Omental fat pad (tissue), 4 donors: ENCODE data around the gene FBXL7. TPM values are rescaled to one million over a fixed set of nuclear protein-coding genes. Genes with fewer than 3 reads are reported as not detected.

Source experiments
- ATAC-seq: fragments of 150-250 bp; one replicate; pipeline ENCODE4 v1.9.1; 2016; ENCODE audit warnings: mild to moderate bottlenecking, moderate library complexity; ENCODE audit not compliant: low FRiP score
- DNase-seq: peaks from one replicate; pipeline ENCODE4 v3.0.0-alpha.2; 2019; ENCODE audit warnings: low spot score
- total RNA-seq, 4 donors: library from RNA; depleted of rRNA; stranded (reverse); fragments of >200 nt; gene quantifications; one replicate each; pipeline ENCODE4 v1.1.0, GENCODE V29; 2016
- TF ChIP-seq, protein P1 (sequence below), 3 donors: fragments of 450-650 bp; IDR thresholded peaks; one replicate each; pipeline ENCODE4 v1.5.1; 2016 to 2017; ENCODE audit warnings: antibody characterized with exemption in 3 of 3, mild to moderate bottlenecking in 3 of 3, moderate library complexity in 2 of 3

The FBXL7 gene
- total RNA-seq, 4 donors from 2014 or later = 9.1 to 47.1 (median 17.1) TPM

DNA sequence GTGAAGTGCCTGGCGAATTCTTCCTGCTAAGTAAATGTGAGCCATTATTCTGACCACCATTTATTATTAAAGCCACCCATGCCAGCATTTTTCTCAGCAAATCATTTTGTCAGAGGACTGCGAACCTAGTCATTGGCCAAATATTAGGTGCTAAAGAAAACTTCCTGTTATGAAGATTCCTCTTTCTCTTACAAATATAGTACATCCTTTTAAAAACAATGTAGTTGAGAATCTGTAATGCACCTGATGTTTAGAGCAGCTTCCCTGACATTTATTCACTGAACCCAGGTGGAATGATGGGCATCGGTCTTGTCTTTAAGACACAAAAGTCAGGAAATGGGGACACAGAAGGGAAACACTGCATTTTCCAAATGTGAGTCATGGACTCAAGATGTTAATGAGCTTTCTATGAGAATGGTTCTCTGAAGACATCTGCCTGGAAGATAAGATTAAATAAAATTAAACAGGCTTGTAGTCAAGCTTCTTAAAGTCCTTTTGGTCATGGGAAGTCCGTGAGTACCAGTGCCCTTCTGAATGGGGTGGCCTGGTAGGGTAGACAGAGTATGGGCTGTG is 290.6 kb downstream of the FBXL7 start:
- DNase-seq (no peak), ATAC-seq (no peak)
- TF ChIP-seq, protein P1, sequence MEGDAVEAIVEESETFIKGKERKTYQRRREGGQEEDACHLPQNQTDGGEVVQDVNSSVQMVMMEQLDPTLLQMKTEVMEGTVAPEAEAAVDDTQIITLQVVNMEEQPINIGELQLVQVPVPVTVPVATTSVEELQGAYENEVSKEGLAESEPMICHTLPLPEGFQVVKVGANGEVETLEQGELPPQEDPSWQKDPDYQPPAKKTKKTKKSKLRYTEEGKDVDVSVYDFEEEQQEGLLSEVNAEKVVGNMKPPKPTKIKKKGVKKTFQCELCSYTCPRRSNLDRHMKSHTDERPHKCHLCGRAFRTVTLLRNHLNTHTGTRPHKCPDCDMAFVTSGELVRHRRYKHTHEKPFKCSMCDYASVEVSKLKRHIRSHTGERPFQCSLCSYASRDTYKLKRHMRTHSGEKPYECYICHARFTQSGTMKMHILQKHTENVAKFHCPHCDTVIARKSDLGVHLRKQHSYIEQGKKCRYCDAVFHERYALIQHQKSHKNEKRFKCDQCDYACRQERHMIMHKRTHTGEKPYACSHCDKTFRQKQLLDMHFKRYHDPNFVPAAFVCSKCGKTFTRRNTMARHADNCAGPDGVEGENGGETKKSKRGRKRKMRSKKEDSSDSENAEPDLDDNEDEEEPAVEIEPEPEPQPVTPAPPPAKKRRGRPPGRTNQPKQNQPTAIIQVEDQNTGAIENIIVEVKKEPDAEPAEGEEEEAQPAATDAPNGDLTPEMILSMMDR (IDR thresholded peaks at IDR 0.05) = no peak

DNA sequence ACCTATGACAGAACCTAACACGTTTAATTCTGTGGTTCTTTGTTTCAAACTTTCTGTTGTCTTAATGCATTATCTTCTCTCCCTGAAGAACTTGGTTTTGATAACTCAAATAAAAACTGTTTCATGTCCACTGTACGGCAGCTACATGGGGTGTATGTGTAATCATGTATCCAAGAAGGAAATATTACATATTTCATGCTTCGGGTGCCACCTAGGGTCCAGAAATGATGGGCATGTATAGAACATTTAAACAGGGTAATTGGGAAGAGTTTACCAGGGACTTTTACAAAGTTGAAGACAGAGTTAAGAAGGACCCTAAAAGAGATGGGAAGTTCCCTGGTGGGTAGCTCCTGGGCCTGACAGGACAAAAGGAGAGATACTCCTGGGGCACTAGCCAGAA is 291.3 kb downstream of the FBXL7 start:
- DNase-seq (no peak), ATAC-seq (no peak)
- TF ChIP-seq, protein P1 (IDR thresholded peaks at IDR 0.05) = no peak

DNA sequence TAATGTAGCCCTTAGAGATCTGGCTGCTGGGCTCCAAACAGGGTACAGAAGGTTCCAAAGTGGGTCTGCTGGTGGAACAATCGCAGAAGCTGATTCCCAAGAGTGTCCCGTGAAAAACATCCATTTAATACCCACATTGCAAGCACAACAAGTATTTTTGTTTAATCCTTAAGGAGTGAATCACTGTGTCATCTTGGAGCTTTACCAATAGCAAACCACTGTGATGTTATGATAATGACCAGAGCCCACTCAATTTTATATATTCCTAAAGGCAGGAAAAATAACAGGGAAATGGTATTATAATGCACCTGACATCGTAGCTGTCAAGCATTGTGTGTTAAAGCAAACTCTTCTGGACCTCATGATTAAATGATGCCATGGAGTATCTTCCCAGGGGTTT is 291.9 kb downstream of the FBXL7 start:
- no peak for ATAC-seq
- no peak for DNase-seq
- TF ChIP-seq, protein P1 (IDR thresholded peaks at IDR 0.05) = no peak

DNA sequence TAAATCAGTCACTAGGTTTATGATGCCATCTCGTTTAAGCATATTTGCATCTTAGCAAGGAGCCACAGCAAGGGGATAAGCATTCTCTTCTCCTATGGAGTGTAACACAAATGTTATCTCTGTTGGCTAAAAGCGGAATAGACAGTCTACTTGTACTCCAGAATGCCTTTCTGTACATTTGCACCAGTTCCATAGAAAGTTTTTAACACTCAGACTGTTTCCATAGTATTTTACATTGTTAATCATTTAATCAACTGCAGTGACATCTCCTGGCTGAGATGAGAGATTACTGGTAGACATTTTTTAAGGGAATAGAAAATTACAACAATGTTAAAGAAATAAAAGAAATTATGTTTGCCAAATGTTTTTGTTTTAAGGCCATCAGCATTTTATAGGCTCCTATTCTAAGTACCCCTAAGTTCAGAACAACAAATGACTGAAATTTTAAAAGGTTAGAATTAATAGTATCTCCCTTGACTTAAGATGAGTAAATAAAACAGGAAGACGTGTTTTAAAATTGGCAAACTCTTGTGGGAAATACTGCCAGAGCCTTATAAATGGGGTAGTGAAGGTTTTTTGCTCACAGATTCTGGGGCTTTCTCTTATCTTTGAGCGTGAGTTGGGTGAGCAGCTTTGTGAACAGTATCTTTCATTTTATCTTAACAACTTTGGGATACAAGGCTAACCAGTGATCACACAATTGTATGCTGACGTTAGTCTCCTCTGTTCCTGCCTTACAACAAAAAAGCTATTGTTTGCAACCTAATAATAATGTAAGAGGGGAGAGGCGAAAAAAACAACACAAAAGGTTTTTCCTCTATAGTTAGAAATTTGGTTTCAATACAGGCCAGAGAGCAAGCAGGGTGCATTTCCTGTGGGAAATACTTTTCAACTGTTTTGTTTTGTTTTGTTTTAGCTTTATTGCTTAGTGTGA is 294.3 kb downstream of the FBXL7 start:
- no peak for DNase-seq
- TF ChIP-seq, protein P1 (IDR thresholded peaks at IDR 0.05) = no peak
- ATAC-seq = no peak

DNA sequence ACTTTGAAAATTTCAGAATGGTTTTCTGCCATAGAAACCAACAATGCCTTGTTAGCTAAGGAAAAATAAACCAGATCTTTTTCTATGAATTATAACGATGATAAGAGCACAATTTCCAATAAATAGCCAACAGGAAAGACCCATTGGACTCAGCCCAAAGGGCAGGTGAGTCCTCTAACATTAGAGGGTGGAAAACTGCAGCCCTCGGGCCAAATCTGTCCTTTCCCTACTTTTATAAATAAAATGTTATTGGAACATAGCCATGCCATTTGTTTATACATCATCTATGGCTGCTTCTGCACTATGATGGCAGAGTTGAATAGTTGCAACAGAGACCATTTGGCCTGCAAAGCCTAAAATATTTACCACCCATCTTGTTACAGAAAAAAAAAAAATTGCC is 296.1 kb downstream of the FBXL7 start:
- no peak for ATAC-seq
- DNase-seq = no peak
- TF ChIP-seq, protein P1 (IDR thresholded peaks at IDR 0.05) = no peak

DNA sequence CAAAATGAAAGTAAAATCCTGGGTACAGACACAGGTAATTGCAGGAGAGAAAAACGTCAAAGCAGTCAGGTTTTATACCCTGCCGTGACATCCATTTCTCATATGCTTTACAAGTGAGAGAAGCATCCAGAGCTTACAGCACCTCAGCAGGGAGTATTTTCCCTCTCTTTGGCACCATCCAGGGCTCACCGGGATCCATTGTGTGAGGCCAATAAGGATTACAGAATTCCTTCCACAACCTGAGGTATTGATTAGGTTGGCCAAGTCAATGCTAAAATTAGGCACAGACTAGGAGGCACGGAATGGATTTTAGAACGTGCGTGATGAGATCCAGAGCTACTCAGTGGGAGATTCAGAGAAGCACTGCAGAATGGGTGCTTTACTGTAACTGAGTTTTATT is 296.6 kb downstream of the FBXL7 start:
- DNase-seq (no peak), ATAC-seq (no peak)
- TF ChIP-seq, protein P1 (IDR thresholded peaks at IDR 0.05) = no peak
